ENCODE data around the gene PLEKHM1.
"Not testable (repeated sequence)": the region's sequence is repeated elsewhere in the genome, so short reads cannot be mapped to it uniquely, and the experiment has no call there.

PLEKHM1 gene

GRCh38 chr17:45441526-45442310 is 48.8 kb downstream of the PLEKHM1 start:
- no peak for DNase-seq (ENCODE audit: low read depth in 2 of 2, low spot score in 1 of 2)

GRCh38 chr17:45440839-45441515 is 49.5 kb downstream of the PLEKHM1 start:
- DNase-seq (ENCODE audit: low read depth in 2 of 2, low spot score in 1 of 2), result not testable (repeated sequence)

- no peak for DNase-seq (ENCODE audit: low read depth in 2 of 2, low spot score in 1 of 2)
Observed at GRCh38 chr17:45440161-45440778, 50.3 kb downstream of the PLEKHM1 start.

- DNase-seq (ENCODE audit: low read depth in 2 of 2, low spot score in 1 of 2), result no peak
Observed at GRCh38 chr17:45438931-45439610, 51.5 kb downstream of the PLEKHM1 start.

GRCh38 chr17:45437465-45438283 is 52.8 kb downstream of the PLEKHM1 start:
- no peak for DNase-seq (ENCODE audit: low read depth in 2 of 2, low spot score in 1 of 2)

- DNase-seq (ENCODE audit: low read depth in 2 of 2, low spot score in 1 of 2), result no peak
Observed at GRCh38 chr17:45436625-45437464, 53.7 kb downstream of the PLEKHM1 start.

GRCh38 chr17:45436161-45436560 is 54.4 kb downstream of the PLEKHM1 start:
- no peak for DNase-seq (ENCODE audit: low read depth in 2 of 2, low spot score in 1 of 2)

- no peak for DNase-seq (ENCODE audit: low read depth in 2 of 2, low spot score in 1 of 2)
Observed at GRCh38 chr17:45435481-45435880, 55.0 kb downstream of the PLEKHM1 start.

- no peak for DNase-seq (ENCODE audit: low read depth in 2 of 2, low spot score in 1 of 2)
Observed at GRCh38 chr17:45433159-45433535, 57.4 kb downstream of the PLEKHM1 start.

GRCh38 chr17:45432405-45433158 is 57.9 kb downstream of the PLEKHM1 start, which contains the start of gene ARHGAP27:
Gene ARHGAP27 (minus strand): TSS chr17:45432870. CDS start chr17:45430279, 2,591 bp downstream.
- DNase-seq (ENCODE audit: low read depth in 2 of 2, low spot score in 1 of 2), result no peak

- DNase-seq (ENCODE audit: low read depth in 2 of 2, low spot score in 1 of 2), result peak in 1 of 2 donors; percentile 52
Observed at GRCh38 chr17:45431531-45432404, 58.8 kb downstream of the PLEKHM1 start.

- no peak for DNase-seq (ENCODE audit: low read depth in 2 of 2, low spot score in 1 of 2)
Observed at GRCh38 chr17:45430738-45431530, 59.6 kb downstream of the PLEKHM1 start.

GRCh38 chr17:45430006-45430737 is 60.3 kb downstream of the PLEKHM1 start:
- DNase-seq (ENCODE audit: low read depth in 2 of 2, low spot score in 1 of 2), result no peak

- no peak for DNase-seq (ENCODE audit: low read depth in 2 of 2, low spot score in 1 of 2)
Observed at GRCh38 chr17:45429339-45430005, 61.0 kb downstream of the PLEKHM1 start.

- DNase-seq (ENCODE audit: low read depth in 2 of 2, low spot score in 1 of 2), result no peak
Observed at GRCh38 chr17:45428931-45429338, 61.6 kb downstream of the PLEKHM1 start.

- peak; percentile 58 to 61 for DNase-seq (ENCODE audit: low read depth in 2 of 2, low spot score in 1 of 2)
Observed at GRCh38 chr17:45428050-45428617, 62.4 kb downstream of the PLEKHM1 start.

Measured in stimulated activated CD8-positive, alpha-beta memory T cell treated with anti-CD3 and anti-CD28 coated beads, Interleukin-4, amount 100 ng/mL, for 1 hour (primary cell).